Prostate gland (tissue), 2 donors: ENCODE data around the gene SELENOH. TPM values are rescaled to one million over a fixed set of nuclear protein-coding genes. Genes with fewer than 3 reads are reported as not detected.

ENCODE experiments used
- DNase-seq: peaks from one replicate; pipeline ENCODE4 v3.0.0-alpha.2; 2019; ENCODE audit warnings: low spot score
- H3K27ac ChIP-seq, 2 donors: fragments of 200-600 bp; sonication (generic); 2 replicates each; pipeline ENCODE4 v1.5.1; 2017 to 2019
- H3K27me3 ChIP-seq: fragments of 200-600 bp; sonication (generic); replicated peaks from 2 replicates; pipeline ENCODE4 v1.5.1; 2019; ENCODE audit not compliant: insufficient read depth
- H3K36me3 ChIP-seq, 2 donors: fragments of 200-600 bp; sonication (generic); 1 replicate in 1 of 2; 2 replicates in 1 of 2; pipeline versions ENCODE4 v1.5.1 to v1.8.1; 2017 to 2019
- H3K4me1 ChIP-seq: fragments of 200-600 bp; sonication (generic); replicated peaks from 2 replicates; pipeline ENCODE4 v1.5.1; 2019
- H3K4me3 ChIP-seq, 2 donors: fragments of 200-600 bp; sonication (generic); 2 replicates each; pipeline ENCODE4 v1.5.1; 2017 to 2019
- H3K9me3 ChIP-seq: fragments of 200-600 bp; sonication (generic); 2 replicates; pipeline ENCODE4 v1.5.1; 2017
- POLR2A ChIP-seq: fragments of 450-650 bp; IDR thresholded peaks from one replicate; pipeline ENCODE4 v1.6.1; 2016; ENCODE audit warnings: antibody characterized with exemption, mild to moderate bottlenecking
- POLR2AphosphoS5 ChIP-seq: sonication (generic); formaldehyde crosslinking; IDR thresholded peaks from one replicate; pipeline ENCODE4 v1.6.1; 2017; ENCODE audit warnings: antibody characterized with exemption
- WGBS: methylation state at CpG from one replicate; pipeline ENCODE4 v1.1.5; 2018; 5-methylcytosine and 5-hydroxymethylcytosine counted together
- intact Hi-C: fragments of 100-400 bp; cut with DNase I; formaldehyde crosslinking; loops from one replicate; pipeline ENCODE4 v1.14.2; 2022
- small RNA-seq, 2 donors: library from RNA; depleted of rRNA; stranded (forward); fragments of <200 nt; gene quantifications; one replicate each; pipeline ENCODE3, GENCODE V24; 2016
- total RNA-seq, 2 donors: library from RNA; depleted of rRNA; stranded (reverse); fragments of >200 nt; gene quantifications; one replicate each; pipeline ENCODE4 v1.1.0, GENCODE V29; 2016
- TF ChIP-seq, protein P1 (sequence below), 4 experiments: fragments of 200-600 bp in 2 of 4; fragments of 450-650 bp in 2 of 4; sonication (generic) in 2 of 4; IDR thresholded peaks; 1 replicate in 3 of 4; 2 replicates in 1 of 4; pipeline ENCODE4 v1.5.1; 2016 to 2019; ENCODE audit warnings: antibody characterized with exemption in 4 of 4, mild to moderate bottlenecking in 2 of 4, moderate library complexity in 2 of 4

SELENOH gene
- total RNA-seq, 2 donors from 2014 or later = 181 to 334 TPM

DNA sequence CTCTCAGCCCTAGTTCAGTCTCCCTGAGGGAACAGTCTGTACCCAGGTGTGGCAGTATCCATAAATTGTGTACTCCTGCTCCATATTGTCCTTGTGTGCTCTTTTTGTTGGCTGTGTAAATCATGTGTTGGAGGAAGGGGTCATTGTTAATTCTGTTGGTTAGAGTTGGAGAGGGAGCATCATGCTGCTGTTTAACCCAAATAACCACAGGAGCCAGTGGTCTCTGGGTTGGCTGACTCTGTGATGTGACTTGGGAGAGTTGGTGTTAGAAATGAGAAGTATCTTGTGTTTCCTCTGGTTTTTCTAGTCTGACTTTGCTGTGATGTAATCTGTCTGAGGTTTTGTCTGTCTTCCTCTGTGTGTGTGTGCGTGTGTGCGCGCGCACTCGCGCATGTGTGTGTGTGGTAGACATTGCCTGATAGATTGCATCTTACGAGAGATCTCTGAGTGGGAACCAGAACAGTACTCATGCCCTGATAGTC is 50.8 kb downstream of the SELENOH start:
- Histone ChIP-seq H3K27me3 (no peaks in the 10 kb centered on the region), H3K4me3 (no peak overlapping the region), H3K27ac (peak overlapping the region; percentile 38 to 66), H3K36me3 (peaks cover 2 to 5% of the 10 kb centered on the region in 2 donors), H3K4me1 (peaks cover 25% of the 10 kb centered on the region), H3K9me3 (no peaks in the 10 kb centered on the region)
- 72% methylated on average over 7 of the region's 7 CpGs for WGBS
- peak; percentile 40 for TF ChIP-seq POLR2AphosphoS5
- no peak for TF ChIP-seq POLR2A
- intact Hi-C loops = no loop called here
- DNase-seq = peak; percentile 39

DNA sequence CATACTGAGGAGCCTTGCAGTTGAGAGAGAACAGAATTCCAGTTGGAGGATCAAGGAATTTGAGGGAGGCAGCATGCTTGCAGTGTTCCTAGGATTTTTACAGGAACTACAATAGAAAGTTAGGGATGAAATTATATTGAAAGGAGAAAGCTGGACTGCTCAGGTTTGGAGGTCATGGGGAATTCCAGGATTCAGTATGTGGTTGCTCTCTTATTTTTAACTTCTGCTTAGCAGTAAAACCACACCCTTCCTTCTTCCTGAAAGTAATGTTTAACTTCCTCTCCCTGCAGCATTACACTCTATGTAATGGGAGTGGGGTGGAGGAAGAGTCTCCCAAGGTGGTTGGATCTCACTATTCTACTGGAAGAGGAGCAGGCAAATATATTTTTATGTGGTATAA is 51.6 kb downstream of the SELENOH start:
- Histone ChIP-seq H3K4me3 (no peak overlapping the region), H3K27ac (peak overlapping the region; percentile 38 to 66), H3K4me1 (peaks cover 25% of the 10 kb centered on the region), H3K36me3 (peaks cover 2 to 5% of the 10 kb centered on the region in 2 donors), H3K27me3 (no peaks in the 10 kb centered on the region), H3K9me3 (no peaks in the 10 kb centered on the region)
- TF ChIP-seq, protein P1, sequence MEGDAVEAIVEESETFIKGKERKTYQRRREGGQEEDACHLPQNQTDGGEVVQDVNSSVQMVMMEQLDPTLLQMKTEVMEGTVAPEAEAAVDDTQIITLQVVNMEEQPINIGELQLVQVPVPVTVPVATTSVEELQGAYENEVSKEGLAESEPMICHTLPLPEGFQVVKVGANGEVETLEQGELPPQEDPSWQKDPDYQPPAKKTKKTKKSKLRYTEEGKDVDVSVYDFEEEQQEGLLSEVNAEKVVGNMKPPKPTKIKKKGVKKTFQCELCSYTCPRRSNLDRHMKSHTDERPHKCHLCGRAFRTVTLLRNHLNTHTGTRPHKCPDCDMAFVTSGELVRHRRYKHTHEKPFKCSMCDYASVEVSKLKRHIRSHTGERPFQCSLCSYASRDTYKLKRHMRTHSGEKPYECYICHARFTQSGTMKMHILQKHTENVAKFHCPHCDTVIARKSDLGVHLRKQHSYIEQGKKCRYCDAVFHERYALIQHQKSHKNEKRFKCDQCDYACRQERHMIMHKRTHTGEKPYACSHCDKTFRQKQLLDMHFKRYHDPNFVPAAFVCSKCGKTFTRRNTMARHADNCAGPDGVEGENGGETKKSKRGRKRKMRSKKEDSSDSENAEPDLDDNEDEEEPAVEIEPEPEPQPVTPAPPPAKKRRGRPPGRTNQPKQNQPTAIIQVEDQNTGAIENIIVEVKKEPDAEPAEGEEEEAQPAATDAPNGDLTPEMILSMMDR (IDR thresholded peaks at IDR 0.05) = no peak
- TF ChIP-seq POLR2A (no peak), POLR2AphosphoS5 (no peak)
- intact Hi-C loops = no loop called here
- DNase-seq = no peak

Small RNAs within 50 kb of the gene (small RNA-seq; reads per million reads assigned to genes)
- gene AP001931.1 (0 reads per million in 2 donors), gene TMX2-CTNND1 (0 reads per million in 2 donors)

Other genes with a start within 250 kb of the SELENOH start
- 10 to 100 TPM; 18.2 to 20.9 TPM for gene SLC43A1, start 225.8 kb upstream of the SELENOH start, total RNA-seq
- 10 to 100 TPM; 35.2 to 44.3 TPM for gene TIMM10, start 210.7 kb upstream of the SELENOH start, total RNA-seq
- gene SMTNL1, start 203.9 kb upstream of the SELENOH start, total RNA-seq = 1 to 10 TPM in 1 of 2 donors, not detected in 1; 1.4 TPM
- 10 to 100 TPM; 42.3 to 44.6 TPM for gene UBE2L6, start 173.8 kb upstream of the SELENOH start, total RNA-seq
- gene SERPING1, start 143.8 kb upstream of the SELENOH start, total RNA-seq = 100 to 1,000 TPM in 1 of 2 donors, 10 to 100 TPM in 1; 88.7 to 205 TPM
- 1 to 10 TPM in 1 of 2 donors, under 1 TPM in 1; 0.46 to 3.6 TPM for gene YPEL4, start 91.6 kb upstream of the SELENOH start, total RNA-seq
- gene CLP1, start 83.7 kb upstream of the SELENOH start, total RNA-seq = 10 to 100 TPM in 1 of 2 donors, 1 to 10 TPM in 1; 9.3 to 11.0 TPM
- 10 to 100 TPM; 65.4 to 69.9 TPM for gene ZDHHC5, start 73.4 kb upstream of the SELENOH start, total RNA-seq
- gene MED19, start 29.3 kb upstream of the SELENOH start, total RNA-seq = 10 to 100 TPM; 14.8 to 39.4 TPM
- gene TMX2, start 28.9 kb upstream of the SELENOH start, total RNA-seq = 10 to 100 TPM; 80.8 to 84.4 TPM
- gene BTBD18, start 10.3 kb downstream of the SELENOH start, total RNA-seq = 1 to 10 TPM in 1 of 2 donors, not detected in 1; 1.0 TPM
- gene CTNND1, start 20.3 kb downstream of the SELENOH start, total RNA-seq = 100 to 1,000 TPM; 189 to 223 TPM